ENCODE results near the gene AOAH.

GRCh38 chr7:36746347-36746746 is 22.1 kb upstream of the AOAH start:
- TF ChIP-seq, protein P1, sequence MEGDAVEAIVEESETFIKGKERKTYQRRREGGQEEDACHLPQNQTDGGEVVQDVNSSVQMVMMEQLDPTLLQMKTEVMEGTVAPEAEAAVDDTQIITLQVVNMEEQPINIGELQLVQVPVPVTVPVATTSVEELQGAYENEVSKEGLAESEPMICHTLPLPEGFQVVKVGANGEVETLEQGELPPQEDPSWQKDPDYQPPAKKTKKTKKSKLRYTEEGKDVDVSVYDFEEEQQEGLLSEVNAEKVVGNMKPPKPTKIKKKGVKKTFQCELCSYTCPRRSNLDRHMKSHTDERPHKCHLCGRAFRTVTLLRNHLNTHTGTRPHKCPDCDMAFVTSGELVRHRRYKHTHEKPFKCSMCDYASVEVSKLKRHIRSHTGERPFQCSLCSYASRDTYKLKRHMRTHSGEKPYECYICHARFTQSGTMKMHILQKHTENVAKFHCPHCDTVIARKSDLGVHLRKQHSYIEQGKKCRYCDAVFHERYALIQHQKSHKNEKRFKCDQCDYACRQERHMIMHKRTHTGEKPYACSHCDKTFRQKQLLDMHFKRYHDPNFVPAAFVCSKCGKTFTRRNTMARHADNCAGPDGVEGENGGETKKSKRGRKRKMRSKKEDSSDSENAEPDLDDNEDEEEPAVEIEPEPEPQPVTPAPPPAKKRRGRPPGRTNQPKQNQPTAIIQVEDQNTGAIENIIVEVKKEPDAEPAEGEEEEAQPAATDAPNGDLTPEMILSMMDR (IDR thresholded peaks at IDR 0.05), result no peak
- TF ChIP-seq POLR2AphosphoS5 (IDR thresholded peaks at IDR 0.05), result no peak
